ENCODE results near the gene ADM2.

Gene ADM2

DNA sequence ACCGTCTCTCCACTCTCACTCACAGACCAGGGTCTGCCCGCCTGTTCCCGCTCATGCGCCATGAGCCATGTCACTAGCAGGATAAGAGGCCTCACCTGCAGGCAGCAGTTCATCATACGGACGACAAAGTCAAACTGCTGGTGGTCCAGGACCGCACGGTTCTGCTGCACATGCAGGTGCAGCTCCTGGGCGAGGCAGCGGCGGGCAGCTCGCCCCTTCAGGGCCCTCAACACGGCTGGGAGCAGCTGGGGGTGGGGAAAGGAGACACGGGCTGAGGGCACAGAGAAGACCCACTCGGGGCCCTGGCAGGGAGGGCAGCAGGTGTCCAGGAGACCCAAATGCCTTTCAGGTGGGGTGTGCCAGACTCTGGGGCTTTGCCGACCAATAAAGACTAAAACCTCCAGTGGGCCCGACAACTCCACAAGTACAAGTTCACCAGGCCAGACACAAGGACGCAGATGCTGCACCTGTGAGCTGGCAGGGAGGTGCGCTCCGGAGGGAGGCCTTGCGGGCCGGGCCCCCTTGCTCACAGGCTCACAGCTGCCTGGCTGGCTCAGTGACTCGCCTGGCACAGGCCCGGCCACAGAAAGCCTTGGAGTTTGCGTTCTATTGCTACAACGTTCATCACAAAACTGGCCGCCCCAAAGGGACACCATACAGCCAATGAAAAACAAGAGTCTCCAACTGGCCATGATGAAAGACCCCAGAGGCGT, 18.0 kb upstream of the ADM2 start:
- H3K4me3 ChIP-seq (ENCODE audit: low read length), result no peak overlapping the region
- TF ChIP-seq, protein P1, sequence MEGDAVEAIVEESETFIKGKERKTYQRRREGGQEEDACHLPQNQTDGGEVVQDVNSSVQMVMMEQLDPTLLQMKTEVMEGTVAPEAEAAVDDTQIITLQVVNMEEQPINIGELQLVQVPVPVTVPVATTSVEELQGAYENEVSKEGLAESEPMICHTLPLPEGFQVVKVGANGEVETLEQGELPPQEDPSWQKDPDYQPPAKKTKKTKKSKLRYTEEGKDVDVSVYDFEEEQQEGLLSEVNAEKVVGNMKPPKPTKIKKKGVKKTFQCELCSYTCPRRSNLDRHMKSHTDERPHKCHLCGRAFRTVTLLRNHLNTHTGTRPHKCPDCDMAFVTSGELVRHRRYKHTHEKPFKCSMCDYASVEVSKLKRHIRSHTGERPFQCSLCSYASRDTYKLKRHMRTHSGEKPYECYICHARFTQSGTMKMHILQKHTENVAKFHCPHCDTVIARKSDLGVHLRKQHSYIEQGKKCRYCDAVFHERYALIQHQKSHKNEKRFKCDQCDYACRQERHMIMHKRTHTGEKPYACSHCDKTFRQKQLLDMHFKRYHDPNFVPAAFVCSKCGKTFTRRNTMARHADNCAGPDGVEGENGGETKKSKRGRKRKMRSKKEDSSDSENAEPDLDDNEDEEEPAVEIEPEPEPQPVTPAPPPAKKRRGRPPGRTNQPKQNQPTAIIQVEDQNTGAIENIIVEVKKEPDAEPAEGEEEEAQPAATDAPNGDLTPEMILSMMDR (IDR thresholded peaks at IDR 0.05; ENCODE audit: insufficient read depth, low read depth, low read length, missing control alignments), result no peak
- DNase-seq (ENCODE audit: low read depth), result no peak

DNA sequence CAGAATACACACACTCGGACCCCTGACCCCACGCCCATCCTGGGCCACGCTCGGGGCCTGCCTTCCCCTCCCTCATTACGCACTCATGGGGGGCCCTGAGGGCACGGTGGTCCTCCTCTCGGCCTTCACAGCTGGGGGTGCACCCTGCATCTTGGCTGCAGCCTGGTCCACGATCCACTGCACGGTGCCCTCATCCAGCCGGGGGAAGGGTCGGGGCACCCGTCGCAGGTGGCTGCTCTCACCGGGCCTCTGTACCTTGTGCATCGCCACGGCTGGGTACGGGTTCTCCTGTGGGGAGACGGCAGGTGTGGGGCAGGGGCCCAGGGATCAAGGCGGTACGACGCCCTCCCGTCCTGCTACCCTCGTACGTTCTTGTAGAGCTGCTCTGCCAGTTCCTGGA, 16.9 kb upstream of the ADM2 start:
- no peak for DNase-seq (ENCODE audit: low read depth)
- H3K4me3 ChIP-seq (ENCODE audit: low read length), result no peak overlapping the region
- TF ChIP-seq, protein P1 (IDR thresholded peaks at IDR 0.05; ENCODE audit: insufficient read depth, low read depth, low read length, missing control alignments), result no peak

DNA sequence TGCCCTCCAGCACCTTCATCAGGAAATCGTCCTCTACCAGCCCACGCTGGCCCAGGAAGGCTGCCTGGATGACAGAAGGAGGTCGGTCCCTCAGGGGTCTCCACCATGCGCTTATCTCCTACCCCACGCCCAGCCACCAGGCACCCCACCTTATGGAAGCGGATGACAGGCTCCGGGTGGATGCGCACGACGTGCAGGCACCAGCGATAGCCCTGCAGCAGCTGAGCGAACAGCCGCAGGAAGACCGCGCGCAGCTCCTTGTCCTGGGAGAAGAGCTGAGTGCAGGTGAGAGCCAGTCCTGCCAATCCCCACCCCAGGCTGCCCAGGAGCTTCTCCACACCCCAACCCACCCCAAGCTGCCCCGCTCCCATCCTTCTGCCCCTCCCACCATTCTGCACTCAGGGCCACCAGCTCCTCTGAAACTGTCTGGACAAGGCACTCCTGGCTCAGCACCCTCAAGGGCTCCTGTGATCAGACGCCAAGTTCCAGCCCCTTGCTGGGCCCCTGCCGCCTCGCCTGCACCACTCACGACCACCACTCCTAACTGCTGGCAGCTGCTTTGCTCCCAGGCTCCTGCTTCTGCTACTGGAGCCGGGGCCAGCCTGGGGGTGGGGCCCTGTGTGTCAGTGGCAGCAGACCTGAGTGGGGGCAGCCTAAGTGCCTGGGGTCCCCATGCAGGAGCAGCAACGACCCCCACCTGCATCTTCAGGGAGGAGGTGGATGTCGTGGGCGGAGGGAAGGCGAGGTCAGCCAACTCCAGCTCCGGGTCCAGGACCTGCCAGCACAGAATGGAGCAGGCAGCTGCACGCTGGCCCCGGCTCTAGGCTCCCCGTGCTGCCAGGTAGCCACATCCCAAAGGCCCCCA, 16.0 kb upstream of the ADM2 start:
- TF ChIP-seq, protein P1 (IDR thresholded peaks at IDR 0.05; ENCODE audit: insufficient read depth, low read depth, low read length, missing control alignments), result no peak
- no peak overlapping the region for H3K4me3 ChIP-seq (ENCODE audit: low read length)
- DNase-seq (ENCODE audit: low read depth), result no peak

DNA sequence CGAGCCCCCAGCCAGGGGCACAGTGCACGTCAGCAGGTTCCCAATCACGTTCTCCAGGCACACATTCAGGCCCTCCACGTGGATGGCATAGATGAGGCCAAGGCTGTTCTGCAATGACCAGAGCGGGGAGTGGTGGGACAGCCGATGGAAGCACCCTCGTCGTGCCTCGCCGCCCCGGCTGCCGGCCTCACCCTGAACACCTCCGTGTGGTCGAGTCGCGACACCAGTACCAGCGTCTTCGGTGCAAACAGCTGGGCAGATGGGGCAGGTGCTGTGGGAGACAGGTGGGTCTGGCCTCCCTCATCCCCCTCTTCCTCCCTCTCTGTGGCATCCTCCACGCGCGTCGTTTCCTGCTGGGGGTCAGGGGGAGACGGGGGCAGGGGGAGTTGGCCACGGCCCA, 14.0 kb upstream of the ADM2 start:
- TF ChIP-seq, protein P1 (IDR thresholded peaks at IDR 0.05; ENCODE audit: insufficient read depth, low read depth, low read length, missing control alignments), result no peak
- H3K4me3 ChIP-seq (ENCODE audit: low read length), result no peak overlapping the region
- no peak for DNase-seq (ENCODE audit: low read depth)

DNA sequence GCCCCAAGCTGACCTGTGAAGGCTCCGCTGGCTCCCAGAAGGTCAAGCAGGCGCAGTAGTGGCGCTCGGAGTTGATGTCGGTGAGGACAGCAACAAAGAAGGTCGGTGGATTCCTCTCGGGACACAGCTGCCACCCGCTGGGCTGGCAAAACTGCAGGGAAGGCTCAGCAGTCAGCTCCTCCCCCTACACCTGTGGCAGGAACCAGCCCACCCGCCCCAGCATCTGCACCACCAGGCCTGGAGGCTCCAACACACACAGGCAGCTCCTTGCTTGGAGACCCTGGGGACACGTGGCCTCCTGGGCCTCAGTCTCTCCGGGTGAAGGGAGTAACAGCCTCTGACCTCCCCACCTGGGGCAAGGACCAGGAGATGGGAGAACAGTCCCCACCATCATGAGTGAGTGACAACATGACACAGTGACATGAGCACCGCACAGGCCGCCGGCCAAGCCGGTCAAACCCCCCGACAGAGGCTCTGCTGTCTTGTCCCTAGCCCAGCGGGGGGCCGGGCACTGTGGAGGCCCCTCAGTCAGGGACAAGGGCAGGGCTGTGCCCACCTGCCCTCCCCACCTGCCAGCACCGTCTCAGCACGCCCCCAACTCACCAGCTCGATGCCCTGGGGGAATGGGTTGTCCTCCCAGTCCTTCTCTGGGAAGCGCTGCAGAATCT, 13.4 kb upstream of the ADM2 start:
- H3K4me3 ChIP-seq (ENCODE audit: low read length), result no peak overlapping the region
- TF ChIP-seq, protein P1 (IDR thresholded peaks at IDR 0.05; ENCODE audit: insufficient read depth, low read depth, low read length, missing control alignments), result no peak
- DNase-seq (ENCODE audit: low read depth), result no peak

DNA sequence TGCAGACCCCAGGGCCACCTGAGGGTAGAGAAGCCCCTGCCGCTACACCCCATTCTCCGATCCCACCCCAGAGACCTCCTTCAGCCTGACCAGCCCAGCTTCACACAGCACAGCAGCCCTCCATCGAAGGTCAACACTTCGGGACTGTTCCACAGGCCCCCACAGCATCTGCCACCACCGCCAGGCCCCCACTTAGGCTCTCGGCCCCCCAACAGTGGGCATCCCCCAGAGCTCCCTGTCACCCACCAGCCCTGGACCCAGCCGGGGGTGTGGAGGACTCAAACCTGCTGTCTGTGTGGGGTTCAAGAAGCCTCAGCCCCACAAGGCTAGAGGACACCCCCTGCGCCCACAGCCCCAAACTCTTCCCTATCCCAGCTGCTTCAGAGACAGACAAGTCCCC, 12.7 kb upstream of the ADM2 start:
- no peak overlapping the region for H3K4me3 ChIP-seq (ENCODE audit: low read length)
- DNase-seq (ENCODE audit: low read depth), result no peak
- TF ChIP-seq, protein P1 (IDR thresholded peaks at IDR 0.05; ENCODE audit: insufficient read depth, low read depth, low read length, missing control alignments), result no peak
